HEK293 (cell line): Measurements from ENCODE around the gene SLC12A4.

Source experiments
- CTCF ChIP-seq: fragments of 450-650 bp; formaldehyde crosslinking; IDR thresholded peaks from 2 replicates; pipeline ENCODE4 v1.5.1; 2016; ENCODE audit warnings: missing biosample characterization, missing genetic modification characterization
- KLF8 ChIP-seq: fragments of 450-650 bp; formaldehyde crosslinking; IDR thresholded peaks from 2 replicates; pipeline ENCODE4 v1.5.1; 2016; ENCODE audit warnings: missing biosample characterization, missing genetic modification characterization
- MEIS1 ChIP-seq: sonication (generic); formaldehyde crosslinking; IDR thresholded peaks from 2 replicates; pipeline ENCODE4 v1.8.1; 2022; ENCODE audit warnings: missing genetic modification reagents, mild to moderate bottlenecking, borderline replicate concordance
- PATZ1 ChIP-seq: fragments of 450-650 bp; formaldehyde crosslinking; IDR thresholded peaks from 2 replicates; pipeline ENCODE4 v1.5.1; 2016; ENCODE audit warnings: missing biosample characterization, missing genetic modification characterization
- PRDM1 ChIP-seq: fragments of 450-650 bp; formaldehyde crosslinking; IDR thresholded peaks from 2 replicates; pipeline ENCODE4; 2016; ENCODE audit warnings: missing biosample characterization, missing genetic modification characterization
- ZNF121 ChIP-seq: fragments of 450-650 bp; formaldehyde crosslinking; IDR thresholded peaks from 2 replicates; pipeline ENCODE4 v1.5.1; 2016; ENCODE audit warnings: missing biosample characterization, missing genetic modification characterization
- ZNF2 ChIP-seq: fragments of 450-650 bp; formaldehyde crosslinking; IDR thresholded peaks from 2 replicates; pipeline ENCODE4 v1.5.1; 2016; ENCODE audit warnings: missing biosample characterization, missing genetic modification characterization
- ZNF274 ChIP-seq, 2 experiments: fragments of 200-500 bp in 1 of 2; fragments of 450-650 bp in 1 of 2; sonication (Bioruptor generic) in 1 of 2; formaldehyde crosslinking in 1 of 2; IDR thresholded peaks; 2 replicates each; pipeline versions ENCODE4 v1.5.1 to v1.6.1; 2014 to 2016; ENCODE audit warnings: borderline replicate concordance in 1 of 2, inconsistent platforms in 1 of 2, low read length in 1 of 2, missing biosample characterization in 1 of 2, missing genetic modification characterization in 1 of 2
- ZNF416 ChIP-seq: fragments of 450-650 bp; formaldehyde crosslinking; IDR thresholded peaks from 2 replicates; pipeline ENCODE4 v1.5.1; 2016; ENCODE audit warnings: missing biosample characterization, missing genetic modification characterization
- ZNF558 ChIP-seq: fragments of 450-650 bp; formaldehyde crosslinking; IDR thresholded peaks from 2 replicates; pipeline ENCODE4 v1.5.1; 2016; ENCODE audit warnings: missing biosample characterization, missing genetic modification characterization
- ZNF792 ChIP-seq: fragments of 450-650 bp; formaldehyde crosslinking; IDR thresholded peaks from 2 replicates; pipeline ENCODE4 v1.5.1; 2016; ENCODE audit warnings: missing biosample characterization, missing genetic modification characterization
- TF ChIP-seq, protein P1 (sequence below): fragments of 450-650 bp; formaldehyde crosslinking; IDR thresholded peaks from 2 replicates; pipeline ENCODE4 v1.5.1; 2016; ENCODE audit warnings: missing biosample characterization, missing genetic modification characterization, low read depth
- TF ChIP-seq, protein P2 (sequence below): fragments of 450-650 bp; formaldehyde crosslinking; IDR thresholded peaks from 2 replicates; pipeline ENCODE4 v1.5.1; 2016; ENCODE audit warnings: missing biosample characterization, missing genetic modification characterization
- TF ChIP-seq, protein P3 (sequence below): fragments of 450-650 bp; formaldehyde crosslinking; IDR thresholded peaks from 2 replicates; pipeline ENCODE4 v1.5.1; 2017; ENCODE audit warnings: missing biosample characterization, mild to moderate bottlenecking, missing genetic modification characterization, moderate library complexity

- TF ChIP-seq CTCF (tag by site-specific recombination) (no peak), PATZ1 (tag by site-specific recombination) (no peak), ZNF792 (tag by site-specific recombination) (no peak), ZNF558 (tag by site-specific recombination) (no peak), ZNF274 (IDR thresholded peaks at IDR 0.05; ENCODE audit: low read length) (no peak), ZNF274 (tag by site-specific recombination; IDR thresholded peaks at IDR 0.05; ENCODE audit: borderline replicate concordance) (no peak), ZNF121 (tag by site-specific recombination) (no peak), KLF8 (tag by site-specific recombination) (no peak), ZNF416 (no peak), ZNF2 (tag by site-specific recombination) (no peak), PRDM1 (tag by site-specific recombination) (no peak), MEIS1 (CRISPR knock-in tag) (no peak)
- TF ChIP-seq, protein P1, sequence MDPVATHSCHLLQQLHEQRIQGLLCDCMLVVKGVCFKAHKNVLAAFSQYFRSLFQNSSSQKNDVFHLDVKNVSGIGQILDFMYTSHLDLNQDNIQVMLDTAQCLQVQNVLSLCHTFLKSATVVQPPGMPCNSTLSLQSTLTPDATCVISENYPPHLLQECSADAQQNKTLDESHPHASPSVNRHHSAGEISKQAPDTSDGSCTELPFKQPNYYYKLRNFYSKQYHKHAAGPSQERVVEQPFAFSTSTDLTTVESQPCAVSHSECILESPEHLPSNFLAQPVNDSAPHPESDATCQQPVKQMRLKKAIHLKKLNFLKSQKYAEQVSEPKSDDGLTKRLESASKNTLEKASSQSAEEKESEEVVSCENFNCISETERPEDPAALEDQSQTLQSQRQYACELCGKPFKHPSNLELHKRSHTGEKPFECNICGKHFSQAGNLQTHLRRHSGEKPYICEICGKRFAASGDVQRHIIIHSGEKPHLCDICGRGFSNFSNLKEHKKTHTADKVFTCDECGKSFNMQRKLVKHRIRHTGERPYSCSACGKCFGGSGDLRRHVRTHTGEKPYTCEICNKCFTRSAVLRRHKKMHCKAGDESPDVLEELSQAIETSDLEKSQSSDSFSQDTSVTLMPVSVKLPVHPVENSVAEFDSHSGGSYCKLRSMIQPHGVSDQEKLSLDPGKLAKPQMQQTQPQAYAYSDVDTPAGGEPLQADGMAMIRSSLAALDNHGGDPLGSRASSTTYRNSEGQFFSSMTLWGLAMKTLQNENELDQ: no peak
- TF ChIP-seq, protein P2, sequence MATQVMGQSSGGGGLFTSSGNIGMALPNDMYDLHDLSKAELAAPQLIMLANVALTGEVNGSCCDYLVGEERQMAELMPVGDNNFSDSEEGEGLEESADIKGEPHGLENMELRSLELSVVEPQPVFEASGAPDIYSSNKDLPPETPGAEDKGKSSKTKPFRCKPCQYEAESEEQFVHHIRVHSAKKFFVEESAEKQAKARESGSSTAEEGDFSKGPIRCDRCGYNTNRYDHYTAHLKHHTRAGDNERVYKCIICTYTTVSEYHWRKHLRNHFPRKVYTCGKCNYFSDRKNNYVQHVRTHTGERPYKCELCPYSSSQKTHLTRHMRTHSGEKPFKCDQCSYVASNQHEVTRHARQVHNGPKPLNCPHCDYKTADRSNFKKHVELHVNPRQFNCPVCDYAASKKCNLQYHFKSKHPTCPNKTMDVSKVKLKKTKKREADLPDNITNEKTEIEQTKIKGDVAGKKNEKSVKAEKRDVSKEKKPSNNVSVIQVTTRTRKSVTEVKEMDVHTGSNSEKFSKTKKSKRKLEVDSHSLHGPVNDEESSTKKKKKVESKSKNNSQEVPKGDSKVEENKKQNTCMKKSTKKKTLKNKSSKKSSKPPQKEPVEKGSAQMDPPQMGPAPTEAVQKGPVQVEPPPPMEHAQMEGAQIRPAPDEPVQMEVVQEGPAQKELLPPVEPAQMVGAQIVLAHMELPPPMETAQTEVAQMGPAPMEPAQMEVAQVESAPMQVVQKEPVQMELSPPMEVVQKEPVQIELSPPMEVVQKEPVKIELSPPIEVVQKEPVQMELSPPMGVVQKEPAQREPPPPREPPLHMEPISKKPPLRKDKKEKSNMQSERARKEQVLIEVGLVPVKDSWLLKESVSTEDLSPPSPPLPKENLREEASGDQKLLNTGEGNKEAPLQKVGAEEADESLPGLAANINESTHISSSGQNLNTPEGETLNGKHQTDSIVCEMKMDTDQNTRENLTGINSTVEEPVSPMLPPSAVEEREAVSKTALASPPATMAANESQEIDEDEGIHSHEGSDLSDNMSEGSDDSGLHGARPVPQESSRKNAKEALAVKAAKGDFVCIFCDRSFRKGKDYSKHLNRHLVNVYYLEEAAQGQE: no peak
- TF ChIP-seq, protein P3, sequence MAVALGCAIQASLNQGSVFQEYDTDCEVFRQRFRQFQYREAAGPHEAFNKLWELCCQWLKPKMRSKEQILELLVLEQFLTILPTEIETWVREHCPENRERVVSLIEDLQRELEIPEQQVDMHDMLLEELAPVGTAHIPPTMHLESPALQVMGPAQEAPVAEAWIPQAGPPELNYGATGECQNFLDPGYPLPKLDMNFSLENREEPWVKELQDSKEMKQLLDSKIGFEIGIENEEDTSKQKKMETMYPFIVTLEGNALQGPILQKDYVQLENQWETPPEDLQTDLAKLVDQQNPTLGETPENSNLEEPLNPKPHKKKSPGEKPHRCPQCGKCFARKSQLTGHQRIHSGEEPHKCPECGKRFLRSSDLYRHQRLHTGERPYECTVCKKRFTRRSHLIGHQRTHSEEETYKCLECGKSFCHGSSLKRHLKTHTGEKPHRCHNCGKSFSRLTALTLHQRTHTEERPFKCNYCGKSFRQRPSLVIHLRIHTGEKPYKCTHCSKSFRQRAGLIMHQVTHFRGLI (tag by site-specific recombination): no peak
These were observed 2.7 kb upstream of the SLC12A4 start for GRCh38 chr16:67971111-67971510.
